T-helper 2 cell treated with Interferon-gamma antibody and Interleukin-4, amounts not matched to agents 5 μg/mL and 100 μg/mL, for 36 hours (primary cell): Measurements from ENCODE around the gene DOHH.

ENCODE experiments used
- DNase-seq: peaks from one replicate; pipeline ENCODE4 v3.0.0; 2021; ENCODE audit warnings: low spot score
- H3K27ac Mint-ChIP-seq: one replicate; pipeline ENCODE4 v1.8.0; 2021; ENCODE audit warnings: mild to moderate bottlenecking, mixed read lengths
- H3K27me3 Mint-ChIP-seq: one replicate; pipeline ENCODE4 v1.8.0; 2021; ENCODE audit warnings: low read depth, mixed read lengths
- H3K36me3 Mint-ChIP-seq: one replicate; pipeline ENCODE4 v1.8.0; 2021; ENCODE audit warnings: low read depth, mixed read lengths
- H3K4me1 Mint-ChIP-seq: one replicate; pipeline ENCODE4 v1.8.0; 2021; ENCODE audit warnings: low read depth, mixed read lengths
- H3K4me3 Mint-ChIP-seq: one replicate; pipeline ENCODE4 v1.8.0; 2022; ENCODE audit warnings: mild to moderate bottlenecking, moderate library complexity, mixed read lengths
- H3K9me3 Mint-ChIP-seq: one replicate; pipeline ENCODE4 v1.8.0; 2021; ENCODE audit warnings: mixed read lengths

Gene DOHH, protein sequence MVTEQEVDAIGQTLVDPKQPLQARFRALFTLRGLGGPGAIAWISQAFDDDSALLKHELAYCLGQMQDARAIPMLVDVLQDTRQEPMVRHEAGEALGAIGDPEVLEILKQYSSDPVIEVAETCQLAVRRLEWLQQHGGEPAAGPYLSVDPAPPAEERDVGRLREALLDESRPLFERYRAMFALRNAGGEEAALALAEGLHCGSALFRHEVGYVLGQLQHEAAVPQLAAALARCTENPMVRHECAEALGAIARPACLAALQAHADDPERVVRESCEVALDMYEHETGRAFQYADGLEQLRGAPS

DNA sequence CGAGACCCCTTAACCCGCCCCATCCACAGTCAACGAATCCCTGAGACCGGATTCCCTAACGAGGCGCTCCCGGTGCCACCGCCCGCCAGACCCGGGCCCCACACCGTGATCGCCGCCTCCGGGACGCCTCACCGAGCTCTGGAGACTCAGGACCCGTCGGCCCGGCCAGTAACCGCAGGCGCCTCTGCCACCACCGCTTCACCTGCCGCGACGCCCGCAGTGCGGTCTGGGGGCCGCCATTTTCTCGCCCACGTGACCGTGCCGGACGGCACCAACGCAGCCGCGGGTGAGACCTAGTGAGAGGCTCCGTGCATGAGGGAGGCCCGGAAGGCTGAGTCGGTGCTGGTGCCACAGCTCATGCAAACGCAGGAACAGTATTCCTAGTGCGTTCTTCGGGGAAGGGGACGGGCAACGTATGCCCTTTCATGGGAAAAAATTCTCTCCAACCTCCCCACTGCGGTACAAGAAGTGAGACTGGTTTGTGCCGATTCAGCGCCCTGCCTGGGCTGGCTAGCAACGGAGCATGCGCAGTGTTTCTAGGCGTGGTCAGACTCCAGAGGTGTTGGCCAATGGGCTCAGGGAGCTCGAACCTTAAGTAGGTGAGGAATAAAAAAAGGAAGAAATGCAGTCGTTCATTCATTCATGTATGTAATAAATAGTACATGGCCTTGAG lies at the start of gene DOHH:
Gene DOHH (minus strand): TSS at position 246 of the 673 bp plus-strand sequence. CDS start 3,860 bp downstream, outside the sequence.
- Mint-ChIP-seq H3K27ac (peak within 1 kb of the TSS; percentile 95), H3K9me3 (no peaks in the 10 kb centered on the region), H3K4me1 (peaks cover 18% of the 10 kb centered on the region), H3K27me3 (no peaks in the 10 kb centered on the region), H3K36me3 (peaks cover 24% of the 10 kb centered on the region), H3K4me3 (peak within 1 kb of the TSS; percentile 91)
- DNase-seq: peak; percentile 93

DNA sequence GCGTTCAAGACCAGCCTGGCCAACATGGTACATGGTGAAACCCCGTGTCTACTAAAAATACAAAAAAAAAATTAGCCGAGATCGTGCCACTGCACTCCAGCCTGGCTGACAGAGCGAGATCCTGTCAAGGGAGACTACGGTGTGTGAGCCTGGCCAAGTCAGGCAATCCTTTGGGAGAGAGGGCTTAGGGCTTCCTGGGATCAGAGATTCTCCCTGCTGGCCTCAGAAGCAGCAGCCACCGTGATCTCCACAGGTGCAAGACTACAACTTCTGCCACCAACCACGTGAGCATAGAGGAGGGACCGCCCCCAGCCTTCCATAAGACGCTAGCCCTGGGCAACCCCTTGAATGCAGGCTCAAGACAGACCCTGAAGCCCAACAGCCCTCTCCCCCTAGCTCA lies 49.3 kb upstream of the DOHH start:
- Mint-ChIP-seq H3K9me3 (no peaks in the 10 kb centered on the region), H3K4me1 (peaks cover 11% of the 10 kb centered on the region), H3K4me3 (no peak overlapping the region), H3K27ac (no peak overlapping the region), H3K36me3 (peaks cover 17% of the 10 kb centered on the region), H3K27me3 (no peaks in the 10 kb centered on the region)
- no peak for DNase-seq

DNA sequence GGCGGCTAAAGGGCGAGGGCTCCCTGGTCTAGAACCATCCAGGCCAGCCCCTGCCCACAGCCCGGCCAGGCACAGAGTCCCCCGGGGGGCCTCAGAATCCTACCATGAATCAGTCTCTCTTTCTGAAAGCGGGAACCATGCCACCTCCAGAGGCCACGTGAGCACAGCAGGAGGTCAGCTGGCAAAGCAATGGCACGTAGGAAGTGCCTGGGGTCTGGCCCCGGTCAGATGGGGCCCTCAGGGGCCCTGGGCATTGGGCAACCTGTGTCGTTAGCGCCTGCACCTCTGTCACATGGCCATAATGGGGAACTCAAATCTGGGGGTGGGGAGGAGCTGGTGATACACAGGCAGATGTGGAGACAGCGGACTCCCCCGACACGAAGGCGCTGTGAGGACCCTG lies 48.1 kb upstream of the DOHH start:
- H3K27ac Mint-ChIP-seq: no peak overlapping the region
- H3K36me3 Mint-ChIP-seq: peaks cover 13% of the 10 kb centered on the region
- no peaks in the 10 kb centered on the region for H3K27me3 Mint-ChIP-seq

DNA sequence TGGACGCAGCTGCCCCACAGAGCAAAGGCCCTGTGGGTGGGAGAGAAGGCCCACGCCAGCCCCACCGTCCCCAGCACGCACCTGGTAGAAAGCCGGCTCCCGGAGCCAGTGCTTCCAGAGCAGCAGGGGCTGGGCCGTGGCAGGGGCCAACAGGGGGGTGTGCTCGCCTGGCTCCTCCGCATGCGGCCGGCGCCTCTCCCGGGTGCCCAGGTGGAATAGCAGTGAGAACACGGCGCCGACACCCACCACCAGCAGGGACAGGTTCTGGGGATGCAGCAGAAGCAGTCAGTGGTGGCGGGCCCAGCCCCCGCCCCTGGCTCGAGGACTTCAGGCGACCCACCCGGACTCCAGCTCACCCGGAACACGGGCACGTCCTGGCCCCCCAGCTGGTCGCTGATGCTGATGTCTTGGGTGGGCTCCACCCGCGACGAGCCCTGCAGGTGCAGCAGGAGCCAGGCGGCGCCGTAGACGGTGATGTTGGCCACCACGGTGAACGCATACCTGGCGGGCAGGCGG lies 47.4 kb upstream of the DOHH start:
- no peak for DNase-seq
- no peak overlapping the region for H3K27ac Mint-ChIP-seq
- no peaks in the 10 kb centered on the region for H3K27me3 Mint-ChIP-seq
- peaks cover 5% of the 10 kb centered on the region for H3K4me1 Mint-ChIP-seq
- H3K4me3 Mint-ChIP-seq: no peak overlapping the region
- peaks cover 13% of the 10 kb centered on the region for H3K36me3 Mint-ChIP-seq
- no peaks in the 10 kb centered on the region for H3K9me3 Mint-ChIP-seq

More for the DNA sequence above, 48.1 kb upstream of the DOHH start:
- Mint-ChIP-seq H3K9me3 (no peaks in the 10 kb centered on the region), H3K4me3 (no peak overlapping the region), H3K4me1 (peaks cover 5% of the 10 kb centered on the region)
- DNase-seq: no peak

DNA sequence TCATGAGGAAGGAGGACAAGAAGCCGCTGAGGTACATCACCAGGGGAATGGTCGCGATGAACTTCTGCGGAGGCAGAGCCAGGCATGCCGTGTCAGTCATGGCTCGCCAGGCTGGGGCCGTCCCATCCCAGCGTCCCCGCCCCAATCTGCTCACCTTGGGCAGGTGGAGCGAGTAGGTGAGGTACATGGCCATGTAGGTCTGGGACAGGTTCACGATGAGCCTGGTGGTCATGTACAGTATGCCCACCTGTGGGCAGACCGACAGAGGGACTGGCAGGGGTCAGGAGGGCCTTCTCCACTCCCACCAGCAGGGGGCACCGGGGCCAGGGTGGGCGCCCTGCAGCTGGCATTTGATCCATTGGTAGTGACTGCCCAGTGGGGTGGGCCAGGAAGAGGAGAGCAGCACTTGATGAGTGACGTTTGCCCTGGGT lies 46.8 kb upstream of the DOHH start:
- H3K9me3 Mint-ChIP-seq: no peaks in the 10 kb centered on the region
- H3K4me3 Mint-ChIP-seq: no peak overlapping the region
- no peak for DNase-seq
- H3K27me3 Mint-ChIP-seq: no peaks in the 10 kb centered on the region
- H3K27ac Mint-ChIP-seq: no peak overlapping the region
- peaks cover 13% of the 10 kb centered on the region for H3K36me3 Mint-ChIP-seq
- peaks cover 3% of the 10 kb centered on the region for H3K4me1 Mint-ChIP-seq

DNA sequence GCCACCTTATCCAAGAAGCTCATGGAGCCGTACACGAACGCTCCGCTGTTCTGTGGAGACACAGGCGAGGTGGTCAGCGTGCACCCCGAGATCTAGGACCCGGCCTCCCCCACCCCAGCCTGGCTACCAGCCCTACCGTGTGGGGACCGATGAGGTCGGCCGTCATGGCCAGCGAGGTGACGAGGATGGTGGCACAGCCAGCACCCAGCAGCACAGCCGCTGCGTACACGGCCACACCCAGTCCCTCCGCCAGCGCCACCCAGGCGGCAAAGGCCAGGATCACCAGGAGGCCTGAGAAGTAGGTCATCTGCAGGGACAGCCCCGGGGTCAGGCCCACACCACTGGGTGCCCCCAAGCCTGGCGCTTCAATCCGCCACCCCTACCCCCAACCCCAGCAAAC lies 45.6 kb upstream of the DOHH start:
- Mint-ChIP-seq H3K4me1 (no peaks in the 10 kb centered on the region), H3K4me3 (no peak overlapping the region), H3K27ac (no peak overlapping the region), H3K27me3 (no peaks in the 10 kb centered on the region), H3K9me3 (no peaks in the 10 kb centered on the region), H3K36me3 (peaks cover 13% of the 10 kb centered on the region)
- DNase-seq: no peak

DNA sequence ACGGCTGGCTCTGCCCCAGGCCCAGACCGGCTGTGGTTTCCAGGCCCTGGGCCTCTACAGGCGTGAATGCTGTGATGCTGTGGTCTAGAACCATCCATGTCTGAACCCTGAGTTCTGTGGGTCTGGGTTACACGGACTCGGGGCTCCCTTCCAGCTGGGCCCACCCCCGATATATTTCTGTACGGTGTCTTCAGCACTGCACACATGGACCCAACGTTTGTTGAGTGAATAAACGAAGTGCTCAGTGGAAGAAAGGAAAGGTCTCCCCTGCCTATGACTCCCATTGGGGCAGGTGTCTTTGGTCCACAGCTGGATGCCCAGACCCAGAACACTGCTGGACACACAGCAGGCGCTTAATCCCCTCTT lies 45.2 kb upstream of the DOHH start:
- Mint-ChIP-seq H3K4me3 (no peak overlapping the region), H3K9me3 (no peaks in the 10 kb centered on the region), H3K27me3 (no peaks in the 10 kb centered on the region), H3K4me1 (no peaks in the 10 kb centered on the region), H3K36me3 (peaks cover 11% of the 10 kb centered on the region), H3K27ac (peak overlapping the region; percentile 62)
- no peak for DNase-seq

DNA sequence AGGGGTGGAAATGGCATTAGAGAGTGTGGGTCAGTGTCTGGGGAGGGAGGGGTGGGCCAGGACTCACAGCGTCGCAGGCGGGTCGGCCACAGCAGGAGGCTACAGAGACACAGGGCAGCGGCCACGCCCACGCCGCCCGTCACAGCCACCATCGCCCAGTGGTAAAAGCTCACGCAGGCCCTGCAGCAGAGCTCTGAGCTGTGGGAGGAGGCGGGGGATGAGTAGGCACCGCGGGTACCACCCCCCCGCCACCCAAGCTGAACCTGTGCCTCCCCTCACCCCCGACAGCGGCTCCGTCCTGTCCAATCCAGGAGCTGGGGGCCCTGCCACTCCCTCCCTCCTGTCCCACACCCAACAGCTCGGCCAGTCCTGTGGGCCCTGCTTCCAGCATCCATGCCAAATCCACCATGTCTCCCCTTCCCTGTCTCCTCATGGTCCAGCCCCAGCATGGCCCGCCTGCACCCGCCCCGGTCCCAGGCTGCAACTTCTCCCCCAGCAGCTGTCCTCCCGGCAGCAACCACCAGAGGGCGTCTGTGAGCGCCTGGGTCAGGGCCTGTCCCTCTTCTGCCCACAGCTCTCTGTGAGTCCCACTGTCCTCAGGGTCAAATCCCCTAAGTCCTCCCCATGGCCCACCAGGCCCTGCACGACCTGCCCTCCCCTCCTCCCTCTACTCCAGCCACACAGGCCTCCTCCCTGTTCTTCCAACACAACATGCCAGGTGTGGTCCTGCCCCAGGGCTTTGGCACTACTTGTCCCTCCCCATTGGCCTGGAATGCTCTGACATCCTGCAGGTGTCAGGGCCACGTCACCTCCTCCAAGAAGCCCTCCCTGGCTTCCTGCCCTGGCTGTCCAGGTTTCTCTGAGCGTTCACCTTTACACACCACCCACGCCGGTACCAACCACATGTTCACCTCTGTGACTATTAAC lies 44.5 kb upstream of the DOHH start:
- DNase-seq: peak; percentile 67
- Mint-ChIP-seq H3K4me3 (no peak overlapping the region), H3K9me3 (no peaks in the 10 kb centered on the region), H3K27ac (peak overlapping the region; percentile 62), H3K4me1 (no peaks in the 10 kb centered on the region), H3K36me3 (peaks cover 11% of the 10 kb centered on the region), H3K27me3 (no peaks in the 10 kb centered on the region)

DNA sequence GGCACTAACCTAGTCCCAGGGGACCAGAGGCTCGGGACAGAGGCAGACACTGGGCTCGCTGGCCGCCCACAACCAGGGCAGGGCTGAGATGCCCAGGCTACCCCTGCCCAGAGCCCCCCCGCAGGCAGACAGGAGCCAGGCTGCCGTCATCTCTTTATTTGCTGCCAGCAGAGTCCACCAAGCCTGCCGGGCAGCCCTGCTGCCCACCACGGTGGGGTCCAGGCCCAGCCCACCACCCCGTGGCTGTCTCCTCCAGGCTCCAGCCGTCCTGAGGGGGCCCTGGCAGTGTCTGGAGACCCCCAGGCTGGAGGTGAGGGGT lies 43.5 kb upstream of the DOHH start:
- no peak for DNase-seq
- H3K27ac Mint-ChIP-seq: no peak overlapping the region
- no peaks in the 10 kb centered on the region for H3K4me1 Mint-ChIP-seq
- H3K27me3 Mint-ChIP-seq: no peaks in the 10 kb centered on the region
- no peak overlapping the region for H3K4me3 Mint-ChIP-seq
- H3K9me3 Mint-ChIP-seq: no peaks in the 10 kb centered on the region
- H3K36me3 Mint-ChIP-seq: peaks cover 19% of the 10 kb centered on the region

DNA sequence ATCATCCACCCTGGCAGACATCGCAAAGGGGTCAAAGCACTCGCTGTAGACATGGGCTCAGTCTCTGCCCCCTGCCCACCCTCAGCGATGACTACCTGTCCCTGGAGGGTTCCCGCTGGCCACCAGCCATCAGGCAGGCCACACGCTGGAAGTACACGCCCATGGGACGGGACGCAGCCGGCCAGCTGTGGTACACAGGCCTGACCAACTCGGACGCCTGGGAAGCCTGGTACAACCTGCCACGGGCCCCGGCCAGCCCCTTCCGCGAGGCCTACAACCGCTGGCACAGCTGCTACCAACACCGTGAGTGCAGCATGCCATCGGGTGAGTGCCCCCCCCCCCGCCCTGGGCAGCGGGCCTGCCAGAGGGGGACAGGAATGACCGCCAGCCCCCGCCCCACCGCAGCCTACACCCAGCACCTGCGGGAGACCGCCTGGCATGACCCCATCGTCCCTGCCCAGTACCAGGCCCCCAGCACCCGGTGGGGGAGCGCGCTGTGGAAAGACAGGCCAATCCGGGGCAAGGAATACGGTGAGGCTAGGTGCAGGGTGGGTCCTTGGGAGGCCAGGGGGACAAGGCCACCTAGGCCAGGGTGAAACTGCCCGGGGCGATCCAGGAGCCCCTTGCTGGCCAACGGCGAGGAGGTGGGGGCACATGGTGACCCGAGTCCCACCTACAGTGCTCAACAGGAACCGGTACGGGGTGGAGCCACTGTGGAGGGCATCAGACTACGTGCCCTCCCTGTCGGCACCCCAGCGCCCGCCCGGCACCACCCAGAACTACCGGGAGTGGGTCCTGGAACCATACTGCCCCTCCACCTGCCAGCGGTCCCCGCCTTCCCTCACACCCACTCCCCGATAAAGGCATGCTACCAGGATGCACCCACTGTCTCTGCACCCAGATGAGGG lies 42.9 kb upstream of the DOHH start:
- DNase-seq: no peak
- Mint-ChIP-seq H3K4me3 (no peak overlapping the region), H3K27me3 (no peaks in the 10 kb centered on the region), H3K4me1 (no peaks in the 10 kb centered on the region), H3K9me3 (no peaks in the 10 kb centered on the region), H3K36me3 (peaks cover 19% of the 10 kb centered on the region), H3K27ac (no peak overlapping the region)

DNA sequence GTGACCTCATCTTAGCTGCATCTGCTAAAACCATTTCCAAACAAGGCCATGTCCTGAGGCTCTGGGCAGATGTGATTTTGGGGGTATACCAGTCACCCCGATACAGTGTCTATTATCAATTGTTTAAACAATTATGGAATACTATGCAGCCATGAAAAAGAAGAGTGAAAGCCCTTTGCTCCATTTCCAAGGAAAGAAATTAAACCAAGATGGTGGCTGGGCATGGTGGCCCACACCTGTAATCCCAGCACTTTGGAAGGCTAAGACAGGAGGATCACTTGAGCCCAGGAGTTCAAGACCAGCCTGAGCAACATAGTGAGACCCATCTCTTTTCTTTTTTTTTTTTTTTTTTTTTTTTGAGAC lies 39.3 kb upstream of the DOHH start:
- Mint-ChIP-seq H3K4me1 (no peaks in the 10 kb centered on the region), H3K27ac (no peak overlapping the region), H3K4me3 (no peak overlapping the region), H3K9me3 (no peaks in the 10 kb centered on the region), H3K36me3 (peaks cover 14% of the 10 kb centered on the region), H3K27me3 (no peaks in the 10 kb centered on the region)
- no peak for DNase-seq

DNA sequence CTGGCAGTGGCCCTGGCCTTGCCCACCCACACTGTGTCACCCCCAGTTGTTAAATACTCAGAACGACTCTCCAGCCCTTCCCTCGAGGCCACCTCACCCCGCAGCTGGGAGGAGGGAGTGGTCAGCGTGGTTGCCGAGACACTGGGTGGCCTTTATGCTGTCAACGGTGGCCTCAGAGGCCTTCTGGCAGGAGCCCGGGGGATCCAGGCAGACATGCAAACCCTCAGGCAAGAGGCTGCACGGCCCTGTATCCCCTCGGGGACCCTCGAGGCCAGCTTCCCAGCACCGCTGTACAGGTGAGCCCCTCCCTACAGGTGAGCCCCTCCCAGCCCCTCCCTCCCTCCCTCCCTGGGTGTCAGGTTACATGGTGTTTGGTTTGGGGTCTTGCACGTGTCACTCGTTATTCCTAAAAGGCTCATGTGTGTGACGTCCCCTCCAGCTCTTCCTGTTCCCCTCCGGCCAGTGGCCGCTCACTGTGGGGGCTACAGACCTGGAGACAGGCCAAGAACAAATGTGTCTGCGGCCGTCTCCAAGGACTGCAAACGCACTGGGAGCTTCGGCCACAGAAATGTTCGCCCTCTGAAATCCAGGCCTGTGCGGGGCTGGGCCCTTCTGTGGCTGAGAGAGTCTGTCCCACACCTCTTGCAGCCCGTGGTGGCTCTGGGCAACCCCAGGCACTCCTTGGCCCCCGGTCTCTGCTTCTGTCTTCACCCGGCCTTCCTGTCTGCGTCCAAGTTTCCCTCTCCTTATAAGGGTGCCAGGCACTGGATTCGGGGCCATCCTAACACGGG lies 38.7 kb upstream of the DOHH start, which contains the start of gene TEKTIP1:
Gene TEKTIP1 (plus strand): TSS at position 210 of the 791 bp plus-strand sequence. CDS start 4 bp downstream, at position 214.
- no peaks in the 10 kb centered on the region for H3K9me3 Mint-ChIP-seq

More for the DNA sequence above, 38.7 kb upstream of the DOHH start, which contains the start of gene TEKTIP1:
- no peak within 1 kb of the TSS for H3K27ac Mint-ChIP-seq
- no peaks in the 10 kb centered on the region for H3K4me1 Mint-ChIP-seq
- no peaks in the 10 kb centered on the region for H3K27me3 Mint-ChIP-seq
- H3K4me3 Mint-ChIP-seq: no peak within 1 kb of the TSS
- peaks cover 17% of the 10 kb centered on the region for H3K36me3 Mint-ChIP-seq
- DNase-seq: no peak
